ENCODE measurements around the gene FMN2. TPM values are rescaled to one million over a fixed set of nuclear protein-coding genes. Genes with fewer than 3 reads are reported as not detected.

Gene FMN2
- total RNA-seq, 1 donor from 2014 or later: 13.2 TPM

DNA sequence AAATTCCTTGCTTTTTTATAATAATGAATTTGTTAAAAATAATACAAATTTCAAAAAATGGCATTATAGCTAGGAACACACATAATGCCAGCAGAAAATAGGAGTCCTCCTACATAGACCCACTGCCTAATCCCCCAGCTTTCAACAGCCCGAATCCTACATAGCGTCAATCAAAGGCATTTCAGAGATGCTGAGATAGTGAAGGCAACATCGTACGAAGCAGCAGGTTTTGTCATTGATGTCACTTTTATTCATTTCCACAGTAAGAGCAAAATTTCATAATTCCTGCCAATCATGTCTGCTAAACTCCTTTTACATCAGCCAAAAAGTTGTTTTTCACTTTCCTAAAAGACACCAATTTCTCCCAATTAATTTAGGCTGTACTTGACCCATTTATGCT, 426.2 kb downstream of the FMN2 start:
- H3K27ac Mint-ChIP-seq (ENCODE audit: unreplicated experiment): no peak overlapping the region
- TF ChIP-seq, protein P1, sequence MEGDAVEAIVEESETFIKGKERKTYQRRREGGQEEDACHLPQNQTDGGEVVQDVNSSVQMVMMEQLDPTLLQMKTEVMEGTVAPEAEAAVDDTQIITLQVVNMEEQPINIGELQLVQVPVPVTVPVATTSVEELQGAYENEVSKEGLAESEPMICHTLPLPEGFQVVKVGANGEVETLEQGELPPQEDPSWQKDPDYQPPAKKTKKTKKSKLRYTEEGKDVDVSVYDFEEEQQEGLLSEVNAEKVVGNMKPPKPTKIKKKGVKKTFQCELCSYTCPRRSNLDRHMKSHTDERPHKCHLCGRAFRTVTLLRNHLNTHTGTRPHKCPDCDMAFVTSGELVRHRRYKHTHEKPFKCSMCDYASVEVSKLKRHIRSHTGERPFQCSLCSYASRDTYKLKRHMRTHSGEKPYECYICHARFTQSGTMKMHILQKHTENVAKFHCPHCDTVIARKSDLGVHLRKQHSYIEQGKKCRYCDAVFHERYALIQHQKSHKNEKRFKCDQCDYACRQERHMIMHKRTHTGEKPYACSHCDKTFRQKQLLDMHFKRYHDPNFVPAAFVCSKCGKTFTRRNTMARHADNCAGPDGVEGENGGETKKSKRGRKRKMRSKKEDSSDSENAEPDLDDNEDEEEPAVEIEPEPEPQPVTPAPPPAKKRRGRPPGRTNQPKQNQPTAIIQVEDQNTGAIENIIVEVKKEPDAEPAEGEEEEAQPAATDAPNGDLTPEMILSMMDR (conservative IDR thresholded peaks at IDR 0.05): no peak
- no peaks in the 10 kb centered on the region for H3K9me3 Mint-ChIP-seq
- no peaks in the 10 kb centered on the region for H3K4me1 Mint-ChIP-seq
- no peaks in the 10 kb centered on the region for H3K36me3 Mint-ChIP-seq (ENCODE audit: low read depth)
- no peak overlapping the region for H3K4me3 Mint-ChIP-seq
- H3K27me3 Mint-ChIP-seq (ENCODE audit: low read depth): no peaks in the 10 kb centered on the region
- no peak for DNase-seq (ENCODE audit: low read depth, low spot score)

DNA sequence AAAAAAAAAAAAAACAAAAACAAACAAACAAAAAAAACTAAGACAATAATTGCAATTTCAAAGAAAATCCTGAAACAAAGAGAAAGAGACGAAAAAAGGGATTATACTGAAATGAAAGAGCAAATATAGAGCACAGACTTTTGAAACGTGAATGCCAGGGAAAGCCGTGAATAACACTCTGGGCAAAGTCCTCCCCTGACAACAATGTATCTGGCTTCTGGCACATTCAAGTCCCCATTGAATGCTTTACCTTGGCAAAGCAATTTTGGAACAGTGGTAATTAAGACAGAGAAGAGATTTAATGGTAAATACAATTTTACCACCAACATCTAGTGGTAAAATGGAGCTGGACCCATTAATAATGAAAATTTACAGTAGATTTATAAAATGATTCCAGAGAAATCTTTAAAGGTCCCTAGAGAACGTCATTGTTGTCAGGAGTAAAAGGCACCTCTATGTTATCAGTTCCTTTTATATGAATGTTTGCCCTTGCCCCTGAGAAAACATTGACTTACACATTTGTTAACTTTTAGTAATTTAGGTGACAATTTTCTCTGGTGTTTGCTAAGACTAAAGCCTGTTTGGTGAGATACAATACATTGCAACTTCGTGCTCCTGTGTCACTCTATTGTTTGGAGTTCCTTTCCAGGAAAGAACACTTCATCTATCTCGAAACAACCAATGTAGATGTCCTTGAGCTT, 430.6 kb downstream of the FMN2 start:
- no peak overlapping the region for H3K27ac Mint-ChIP-seq (ENCODE audit: unreplicated experiment)

DNA sequence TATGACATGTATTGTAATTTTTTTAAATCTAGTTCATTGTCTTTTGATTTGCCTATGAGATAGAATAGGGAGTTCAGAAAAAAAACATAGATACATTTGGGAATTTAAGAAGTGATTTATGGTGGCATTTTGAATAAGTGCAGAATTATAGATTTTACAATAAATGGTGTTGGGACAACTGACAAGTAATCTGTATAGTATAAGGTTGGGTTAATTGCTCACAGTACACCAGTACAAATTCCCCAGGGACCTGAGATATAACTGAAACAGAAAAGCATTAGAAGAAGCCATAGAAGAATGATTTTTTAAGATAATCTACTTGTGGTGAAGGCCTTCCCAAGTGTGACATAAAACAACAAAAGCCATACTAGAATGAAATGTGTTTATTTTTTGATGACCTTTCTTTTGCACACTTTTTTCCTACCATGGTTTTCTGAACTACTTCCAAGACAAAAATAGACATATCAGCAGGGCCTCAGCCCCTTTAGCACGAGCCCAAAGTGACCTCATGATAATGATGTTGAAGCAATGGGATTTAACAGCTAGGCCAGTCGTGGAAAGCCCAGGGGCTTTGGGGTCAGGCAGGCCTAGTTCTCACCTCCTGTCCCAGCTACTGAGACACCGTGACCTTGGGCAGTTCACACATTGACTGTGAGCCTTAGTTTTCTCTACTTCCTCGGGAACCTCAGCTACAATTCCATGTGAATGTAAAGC, 432.8 kb downstream of the FMN2 start:
- Mint-ChIP-seq H3K9me3 (no peaks in the 10 kb centered on the region), H3K27ac (ENCODE audit: unreplicated experiment) (no peak overlapping the region), H3K4me1 (no peaks in the 10 kb centered on the region), H3K4me3 (no peak overlapping the region), H3K36me3 (ENCODE audit: low read depth) (no peaks in the 10 kb centered on the region), H3K27me3 (ENCODE audit: low read depth) (no peaks in the 10 kb centered on the region)
- TF ChIP-seq, protein P1 (conservative IDR thresholded peaks at IDR 0.05): no peak
- no peak for DNase-seq (ENCODE audit: low read depth, low spot score)

More for the DNA sequence above, 430.6 kb downstream of the FMN2 start:
- no peak overlapping the region for H3K4me3 Mint-ChIP-seq
- no peaks in the 10 kb centered on the region for H3K36me3 Mint-ChIP-seq (ENCODE audit: low read depth)
- DNase-seq (ENCODE audit: low read depth, low spot score): no peak
- TF ChIP-seq, protein P1 (conservative IDR thresholded peaks at IDR 0.05): no peak
- no peaks in the 10 kb centered on the region for H3K4me1 Mint-ChIP-seq
- no peaks in the 10 kb centered on the region for H3K27me3 Mint-ChIP-seq (ENCODE audit: low read depth)
- no peaks in the 10 kb centered on the region for H3K9me3 Mint-ChIP-seq
